Spleen (tissue), 11 donors: ENCODE measurements around the gene CMIP. TPM values are rescaled to one million over a fixed set of nuclear protein-coding genes. Genes with fewer than 3 reads are reported as not detected.
"Not testable (repeated sequence)": the region's sequence is repeated elsewhere in the genome, so short reads cannot be mapped to it uniquely, and the experiment has no call there.

Experiments used
- DNase-seq: peaks from one replicate; pipeline ENCODE4 v3.0.0-alpha.2; 2020
- H3K27ac ChIP-seq, 8 donors: fragments of 200-600 bp; sonication (generic) in 7 of 8; 1 replicate in 4 of 8; 2 replicates in 4 of 8; pipeline versions ENCODE4 v1.5.0 to v1.8.0; 2016 to 2021; ENCODE audit warnings: inconsistent platforms in 4 of 8, mild to moderate bottlenecking in 4 of 8, moderate library complexity in 1 of 8
- H3K27me3 ChIP-seq, 7 donors: fragments of 200-600 bp; sonication (generic) in 6 of 7; replicated peaks in 1 of 7; 1 replicate in 4 of 7; 2 replicates in 3 of 7; pipeline versions ENCODE4 v1.5.0 to v1.8.0; 2016 to 2021; ENCODE audit warnings: inconsistent platforms in 3 of 7, mild to moderate bottlenecking in 1 of 7
- H3K36me3 ChIP-seq, 6 donors: fragments of 200-600 bp; sonication (generic) in 5 of 6; 1 replicate in 4 of 6; 2 replicates in 2 of 6; pipeline versions ENCODE4 v1.5.0 to v1.8.0; 2016 to 2021; ENCODE audit warnings: inconsistent platforms in 2 of 6
- H3K4me1 ChIP-seq, 6 donors: fragments of 200-600 bp; sonication (generic) in 5 of 6; 1 replicate in 3 of 6; 2 replicates in 3 of 6; pipeline versions ENCODE4 v1.5.0 to v1.8.0; 2016 to 2021; ENCODE audit warnings: inconsistent platforms in 3 of 6
- H3K4me3 ChIP-seq, 8 donors: fragments of 200-600 bp; sonication (generic) in 7 of 8; 1 replicate in 4 of 8; 2 replicates in 4 of 8; pipeline versions ENCODE4 v1.5.0 to v1.8.0; 2016 to 2021; ENCODE audit warnings: inconsistent platforms in 4 of 8, mild to moderate bottlenecking in 4 of 8, moderate library complexity in 2 of 8
- H3K9me3 ChIP-seq, 8 donors: fragments of 200-600 bp; sonication (generic) in 7 of 8; 1 replicate in 4 of 8; 2 replicates in 4 of 8; pipeline versions ENCODE4 v1.5.0 to v1.8.0; 2016 to 2021; ENCODE audit warnings: inconsistent platforms in 4 of 8
- POLR2A ChIP-seq, 3 donors: fragments of 450-650 bp; IDR thresholded peaks; one replicate each; pipeline ENCODE4 v1.5.1; 2017; ENCODE audit warnings: antibody characterized with exemption in 3 of 3, mild to moderate bottlenecking in 1 of 3
- POLR2AphosphoS5 ChIP-seq, 3 donors: sonication (generic); formaldehyde crosslinking; IDR thresholded peaks; one replicate each; pipeline ENCODE4 v1.5.1; 2017; ENCODE audit warnings: antibody characterized with exemption in 3 of 3
- WGBS, 5 donors: extraction: QIAGEN DNeasy Blood & Tissue Kit in 3 of 5; methylation state at CpG; one replicate each; pipeline versions ENCODE4 v1.1.5 to v1.1.7; 2013 to 2018; 5-methylcytosine and 5-hydroxymethylcytosine counted together
- intact Hi-C: fragments of 100-400 bp; cut with DNase I; formaldehyde crosslinking; loops from one replicate; pipeline ENCODE4 v1.15.0; 2023; ENCODE audit warnings: low total_unique reads
- polyA plus RNA-seq, 3 donors: library from polyadenylated mRNA; stranded (reverse); fragments of 200-250 nt; gene quantifications; one replicate each; pipeline ENCODE4 v1.2.1, GENCODE V29; 2013
- total RNA-seq, 7 donors: library from RNA; depleted of rRNA in 3 of 7; stranded (reverse); fragments of >200 nt in 3 of 7; fragmentation: NEBNext Ultra II Directional in 4 of 7; extraction: Animal tissue kit (Norgen Biotek cat#: 25700) in 4 of 7; gene quantifications; one replicate each; pipeline versions ENCODE4 v1.1.0 to v1.2.1, GENCODE V29; 2016 to 2021
- TF ChIP-seq, protein P1 (sequence below), 11 experiments: fragments of 200-600 bp in 7 of 11; fragments of 450-650 bp in 4 of 11; sonication (generic) in 4 of 11; IDR thresholded peaks in 8 of 11; conservative IDR thresholded peaks in 3 of 11; 1 replicate in 7 of 11; 2 replicates in 4 of 11; pipeline versions ENCODE4 v1.4.0 to v1.8.0; 2016 to 2021; ENCODE audit warnings: antibody characterized with exemption in 11 of 11, inconsistent platforms in 4 of 11, mild to moderate bottlenecking in 1 of 11
- donor health status: healthy with polysubstance abuse.
- donor health status: DM: no; HTN: no; CAD: no; lungs with moderate emphysema.
- donor health status: DM: no; HTN: no; CAD: no.
- donor health status: Bipolar disorder and iron deficiency.
- donor health status: healthy.
- donor health status: DM: no; HTN: no; CAD: no.
- donor health status: DM: yes; HTN: yes; CAD: no.

Gene CMIP
- total and polyA plus RNA-seq, 10 donors = 6.0 to 107 (median 63.6) TPM

DNA sequence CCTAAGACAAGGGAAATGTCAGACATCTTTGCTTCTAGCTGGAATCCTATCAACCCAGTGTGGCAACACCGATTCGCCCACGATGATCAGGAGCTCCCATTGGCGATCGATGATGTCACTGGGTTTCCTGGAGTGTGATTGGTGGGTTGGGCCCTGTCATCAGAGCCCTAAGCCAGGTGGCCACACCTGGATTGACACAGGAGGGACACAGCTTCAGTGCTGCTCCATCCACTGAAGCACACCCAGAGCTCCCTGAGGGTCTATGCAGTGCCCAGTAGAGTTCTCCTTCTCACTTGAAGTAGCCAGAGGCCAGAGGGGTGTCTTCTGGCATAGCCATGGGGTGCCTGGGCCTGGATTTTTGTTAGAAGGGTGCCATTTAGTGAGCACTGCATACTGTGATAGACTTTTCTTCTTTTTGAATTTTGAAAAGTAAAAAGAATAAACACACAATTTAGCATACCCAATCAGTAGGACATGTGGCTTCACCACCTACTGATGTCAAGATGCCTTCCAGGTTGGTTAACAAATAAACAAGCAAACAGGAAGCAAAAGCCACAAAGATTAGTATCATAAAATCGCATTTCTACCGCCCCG lies 77.6 kb downstream of the CMIP start:
- 74 to 85% (median 74%) methylated on average over 8 of the region's 8 CpGs for WGBS, 5 donors
- intact Hi-C loops = no loop called here
- peak overlapping the region in 7 of 8 donors; percentile 16 to 79 (median 55) for H3K27ac ChIP-seq
- H3K27me3 ChIP-seq = no peaks in the 10 kb centered on the region
- peaks cover 14 to 100% (median 64%) of the 10 kb centered on the region in 6 donors for H3K4me1 ChIP-seq
- TF ChIP-seq POLR2A (IDR thresholded peaks at IDR 0.05) (no peak), POLR2AphosphoS5 (IDR thresholded peaks at IDR 0.05) (no peak)
- TF ChIP-seq, protein P1, sequence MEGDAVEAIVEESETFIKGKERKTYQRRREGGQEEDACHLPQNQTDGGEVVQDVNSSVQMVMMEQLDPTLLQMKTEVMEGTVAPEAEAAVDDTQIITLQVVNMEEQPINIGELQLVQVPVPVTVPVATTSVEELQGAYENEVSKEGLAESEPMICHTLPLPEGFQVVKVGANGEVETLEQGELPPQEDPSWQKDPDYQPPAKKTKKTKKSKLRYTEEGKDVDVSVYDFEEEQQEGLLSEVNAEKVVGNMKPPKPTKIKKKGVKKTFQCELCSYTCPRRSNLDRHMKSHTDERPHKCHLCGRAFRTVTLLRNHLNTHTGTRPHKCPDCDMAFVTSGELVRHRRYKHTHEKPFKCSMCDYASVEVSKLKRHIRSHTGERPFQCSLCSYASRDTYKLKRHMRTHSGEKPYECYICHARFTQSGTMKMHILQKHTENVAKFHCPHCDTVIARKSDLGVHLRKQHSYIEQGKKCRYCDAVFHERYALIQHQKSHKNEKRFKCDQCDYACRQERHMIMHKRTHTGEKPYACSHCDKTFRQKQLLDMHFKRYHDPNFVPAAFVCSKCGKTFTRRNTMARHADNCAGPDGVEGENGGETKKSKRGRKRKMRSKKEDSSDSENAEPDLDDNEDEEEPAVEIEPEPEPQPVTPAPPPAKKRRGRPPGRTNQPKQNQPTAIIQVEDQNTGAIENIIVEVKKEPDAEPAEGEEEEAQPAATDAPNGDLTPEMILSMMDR (IDR thresholded peaks at IDR 0.05 in 8 of 11, conservative IDR thresholded peaks at IDR 0.05 in 3 of 11) = no peak
- H3K9me3 ChIP-seq = no peaks in the 10 kb centered on the region
- peak; percentile 65 for DNase-seq
- H3K36me3 ChIP-seq = peaks cover 0 to 26% (median 4%) of the 10 kb centered on the region in 6 donors
- H3K4me3 ChIP-seq = no peak overlapping the region

DNA sequence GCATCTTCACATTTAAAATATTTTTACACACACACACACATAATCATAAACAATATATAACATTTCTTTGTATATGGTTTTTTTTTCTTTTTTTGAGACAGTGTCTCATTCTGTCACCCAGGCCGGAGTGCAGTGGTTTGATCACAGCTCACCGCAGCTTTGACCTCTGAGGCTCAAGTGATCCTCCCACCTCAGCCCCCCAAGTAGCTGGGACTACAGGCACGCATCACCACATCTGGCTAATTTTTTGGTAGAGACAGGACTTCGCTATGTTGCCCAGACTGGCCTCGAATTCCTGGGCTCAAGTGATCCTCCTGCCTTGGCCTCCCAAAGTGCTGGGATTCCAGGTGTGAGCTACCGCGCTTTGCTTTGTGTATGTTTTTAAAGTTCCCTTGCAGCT lies 78.2 kb downstream of the CMIP start:
- H3K27me3 ChIP-seq, H3K9me3 ChIP-seq, intact Hi-C loops, DNase-seq, H3K4me3 ChIP-seq: not testable (repeated sequence)
- Histone ChIP-seq H3K4me1 (peaks cover 15 to 100% (median 66%) of the 10 kb centered on the region in 6 donors), H3K27ac (peak overlapping the region in 4 of 8 donors; percentile 55 to 79 (median 76)), H3K36me3 (peaks cover 0 to 20% (median 4%) of the 10 kb centered on the region in 6 donors)
- WGBS, 5 donors = 92 to 96% (median 94%) methylated on average over 7 of the region's 7 CpGs

DNA sequence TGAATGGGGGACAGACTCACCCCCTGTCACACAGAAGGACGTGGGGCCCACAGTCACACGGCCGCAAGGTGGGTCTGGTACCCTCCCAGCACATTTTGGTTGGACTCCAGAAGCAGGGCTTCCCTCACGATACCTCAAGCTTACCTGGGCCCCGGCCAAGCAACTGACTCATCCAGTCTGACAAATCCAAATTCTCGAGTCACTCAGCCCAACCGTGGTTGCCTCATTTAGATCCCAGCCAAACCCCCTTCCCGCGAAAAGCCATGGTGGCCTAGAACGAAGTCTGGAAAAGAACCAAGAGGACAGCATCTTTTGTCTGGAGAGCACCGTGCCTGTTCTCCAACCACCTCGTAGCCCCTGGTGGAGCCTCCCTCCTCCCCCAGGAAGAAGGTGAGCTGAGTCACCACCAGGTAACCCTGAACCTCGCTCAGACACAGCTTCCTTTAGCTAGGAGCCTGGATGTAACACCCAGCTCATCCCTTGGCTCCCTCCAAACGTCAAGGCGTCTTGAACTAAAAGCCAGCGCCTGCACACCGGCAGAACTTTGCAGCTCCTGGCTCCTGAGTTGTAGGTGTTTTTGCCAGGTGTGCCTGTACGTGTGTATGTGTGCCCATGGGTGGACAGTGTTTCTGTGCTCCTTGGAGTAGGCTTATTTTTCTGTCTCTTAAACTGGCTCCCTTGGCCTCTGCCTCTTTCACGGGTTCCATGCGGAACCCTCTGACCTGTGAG lies 78.9 kb downstream of the CMIP start:
- DNase-seq = peak; percentile 56
- peaks cover 15 to 100% (median 62%) of the 10 kb centered on the region in 6 donors for H3K4me1 ChIP-seq
- no peaks in the 10 kb centered on the region for H3K27me3 ChIP-seq
- intact Hi-C loops = no loop called here
- peaks cover 0 to 14% (median 4%) of the 10 kb centered on the region in 6 donors for H3K36me3 ChIP-seq
- H3K9me3 ChIP-seq = no peaks in the 10 kb centered on the region
- H3K4me3 ChIP-seq = no peak overlapping the region
- peak overlapping the region in 3 of 8 donors; percentile 72 to 79 (median 79) for H3K27ac ChIP-seq
- TF ChIP-seq, protein P1 (IDR thresholded peaks at IDR 0.05 in 8 of 11, conservative IDR thresholded peaks at IDR 0.05 in 3 of 11) = no peak
- no peak for TF ChIP-seq POLR2A (IDR thresholded peaks at IDR 0.05)
- no peak for TF ChIP-seq POLR2AphosphoS5 (IDR thresholded peaks at IDR 0.05)
- WGBS, 5 donors = 85 to 92% (median 88%) methylated on average over 17 to 20 of the region's 20 CpGs

DNA sequence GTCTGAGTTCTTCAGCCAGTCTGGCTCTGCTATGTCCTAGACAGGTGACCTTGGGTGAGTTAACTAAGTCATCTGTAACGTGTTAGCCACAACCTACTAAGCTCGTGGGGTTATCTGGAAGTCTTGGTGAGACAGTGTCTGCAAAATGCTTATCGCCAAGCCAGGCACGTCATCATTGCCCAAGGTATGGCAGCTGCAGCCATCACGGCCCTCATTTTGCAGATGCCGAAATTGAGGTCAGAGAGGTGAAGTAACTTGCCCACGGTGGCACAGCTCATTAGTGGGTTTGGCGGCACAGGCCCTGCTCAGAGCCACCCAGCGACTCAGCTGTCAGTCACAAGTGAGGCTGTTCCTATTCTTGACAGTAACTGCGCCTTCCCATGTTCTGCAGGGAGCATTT lies 79.8 kb downstream of the CMIP start:
- TF ChIP-seq, protein P1 (IDR thresholded peaks at IDR 0.05 in 8 of 11, conservative IDR thresholded peaks at IDR 0.05 in 3 of 11) = no peak
- peak in 2 of 3 donors; percentile 37 to 52 for TF ChIP-seq POLR2AphosphoS5 (IDR thresholded peaks at IDR 0.05)
- intact Hi-C loops = no loop called here
- Histone ChIP-seq H3K4me3 (no peak overlapping the region), H3K27ac (peak overlapping the region in 4 of 8 donors; percentile 10 to 79 (median 76)), H3K9me3 (no peaks in the 10 kb centered on the region), H3K36me3 (peaks cover 0 to 14% (median 4%) of the 10 kb centered on the region in 6 donors), H3K4me1 (peaks cover 15 to 96% (median 55%) of the 10 kb centered on the region in 6 donors), H3K27me3 (no peaks in the 10 kb centered on the region)
- WGBS, 5 donors = 64 to 81% (median 74%) methylated on average over 10 of the region's 10 CpGs
- DNase-seq = peak; percentile 70

DNA sequence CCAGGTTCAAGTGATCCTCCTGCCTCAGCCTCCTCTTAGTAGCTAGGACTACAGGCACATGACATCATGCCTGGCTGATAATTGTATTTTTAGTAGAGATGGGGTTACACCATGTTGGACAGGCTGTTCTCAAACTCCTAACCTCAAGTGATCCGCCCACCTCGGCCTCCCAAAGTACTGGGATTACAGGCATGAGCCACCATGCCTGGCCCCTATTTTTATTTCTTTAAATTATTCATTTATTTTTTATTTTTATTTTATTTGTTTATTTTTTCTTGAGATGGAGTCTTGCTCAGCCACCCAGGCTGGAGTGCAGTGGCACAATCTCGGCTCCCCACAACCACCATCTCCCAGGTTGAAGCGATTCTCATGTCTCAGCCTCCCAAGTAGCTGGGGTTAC lies 80.3 kb downstream of the CMIP start:
- WGBS, 5 donors = 97 to 99% (median 98%) methylated on average over 4 of the region's 4 CpGs
- Histone ChIP-seq H3K27ac (peak overlapping the region in 4 of 8 donors; percentile 10 to 79 (median 76)), H3K4me1 (peaks cover 15 to 91% (median 50%) of the 10 kb centered on the region in 6 donors), H3K36me3 (peaks cover 0 to 14% (median 4%) of the 10 kb centered on the region in 6 donors)
- intact Hi-C loops, H3K4me3 ChIP-seq, H3K27me3 ChIP-seq, H3K9me3 ChIP-seq, DNase-seq: not testable (repeated sequence)
